PC-3 (cell line): ENCODE data around the gene GAS2L1. TPM values are rescaled to one million over a fixed set of nuclear protein-coding genes. Genes with fewer than 3 reads are reported as not detected.

Experiments used
- ATAC-seq: fragments of 200-7000 bp; cut with Tn5 transposase; 2 replicates; pipeline ENCODE4 v1.9.1; 2020; ENCODE audit warnings: mild to moderate bottlenecking, moderate library complexity
- BruUV-seq: library from RNA; stranded (reverse); fragments of 400-500 nt; replicated peaks from 2 replicates; lab custom pipeline; 2021; lab: Mats Ljungman, UMichigan
- CTCF ChIA-PET: fragments of 300-600 bp; sonication (Branson Sonifier 250); formaldehyde crosslinking; loops from one replicate; lab custom pipeline; 2022; ENCODE audit warnings: antibody characterized with exemption; lab: Charles Lee
- POLR2A ChIA-PET: fragments of 300-600 bp; sonication (Branson Sonifier 250); formaldehyde crosslinking; loops from one replicate; lab custom pipeline; 2022; ENCODE audit warnings: antibody characterized with exemption; ENCODE audit not compliant: unreplicated experiment; lab: Charles Lee
- DNase-seq: peaks from one replicate; pipeline ENCODE4 v3.0.0-alpha.2; 2015
- H2AFZ ChIP-seq: fragments of 300-600 bp; sonication (generic); 2 replicates; pipeline ENCODE4 v1.6.0; 2016; ENCODE audit warnings: antibody characterized with exemption, low read length
- H3F3A ChIP-seq: fragments of 300-600 bp; sonication (generic); one replicate; pipeline ENCODE4 v1.6.0; 2017; ENCODE audit warnings: antibody characterized with exemption, low read length, control low read depth, mild to moderate bottlenecking; ENCODE audit not compliant: unreplicated experiment
- H3K27ac ChIP-seq: fragments of 300-600 bp; sonication (generic); 2 replicates; pipeline ENCODE4 v1.5.1; 2016; ENCODE audit warnings: mild to moderate bottlenecking, low read length
- H3K27me3 ChIP-seq: fragments of 300-600 bp; sonication (generic); 2 replicates; pipeline ENCODE4 v1.6.1; 2016; ENCODE audit warnings: low read length, mixed read lengths
- H3K36me3 ChIP-seq: fragments of 300-600 bp; sonication (generic); 2 replicates; pipeline ENCODE4 v1.6.1; 2016; ENCODE audit warnings: low read depth, mixed run types, low read length, mixed read lengths
- H3K4me1 ChIP-seq: fragments of 300-600 bp; sonication (generic); 2 replicates; pipeline ENCODE4 v1.5.1; 2016; ENCODE audit warnings: low read length; ENCODE audit not compliant: insufficient read depth
- H3K4me2 ChIP-seq: fragments of 300-600 bp; sonication (generic); 2 replicates; pipeline ENCODE4 v1.6.0; 2016; ENCODE audit warnings: low read length
- H3K4me3 ChIP-seq: fragments of 300-600 bp; sonication (generic); 2 replicates; pipeline ENCODE4 v1.5.1; 2016; ENCODE audit warnings: mild to moderate bottlenecking, low read length, mixed read lengths
- H3K79me2 ChIP-seq: fragments of 300-600 bp; sonication (generic); 2 replicates; pipeline ENCODE4 v1.6.1; 2017; ENCODE audit warnings: low read length, mixed read lengths
- H3K9ac ChIP-seq: fragments of 300-600 bp; sonication (generic); 2 replicates; pipeline ENCODE4 v1.6.0; 2016; ENCODE audit warnings: mild to moderate bottlenecking, low read length
- H3K9me2 ChIP-seq: fragments of 300-600 bp; sonication (generic); replicated peaks from 2 replicates; pipeline ENCODE4 v1.6.1; 2016; ENCODE audit warnings: mixed run types, low read length, mixed read lengths
- H3K9me3 ChIP-seq: fragments of 300-600 bp; sonication (generic); 2 replicates; pipeline ENCODE4 v1.6.1; 2016; ENCODE audit warnings: low read length, mixed read lengths
- H4K20me1 ChIP-seq: fragments of 300-600 bp; sonication (generic); 2 replicates; pipeline ENCODE4 v1.6.1; 2016; ENCODE audit warnings: low read length, mixed read lengths
- CTCF ChIP-seq: fragments of 300-600 bp; sonication (generic); conservative IDR thresholded peaks from 2 replicates; pipeline ENCODE4 v1.5.1; 2017; ENCODE audit warnings: antibody characterized with exemption, low read depth, mild to moderate bottlenecking, low read length
- EZH2 ChIP-seq: fragments of 300-600 bp; sonication (generic); IDR thresholded peaks from one replicate; pipeline ENCODE4 v1.6.1; 2017; ENCODE audit warnings: antibody characterized with exemption, mild to moderate bottlenecking, low read length; ENCODE audit not compliant: unreplicated experiment
- EZH2phosphoT487 ChIP-seq: fragments of 300-600 bp; sonication (generic); IDR thresholded peaks from 2 replicates; pipeline ENCODE4 v1.6.1; 2018; ENCODE audit warnings: mild to moderate bottlenecking, antibody characterized with exemption, low read length, borderline replicate concordance
- intact Hi-C: fragments of 100-400 bp; cut with micrococcal nuclease; formaldehyde crosslinking; loops from 2 replicates; pipeline ENCODE4 v1.9.0; 2023
- total RNA-seq: library from RNA; depleted of rRNA; stranded (reverse); fragments of >200 nt; gene quantifications from 2 replicates; pipeline ENCODE4 v1.2.3, GENCODE V29; 2014

GAS2L1 gene
- total RNA-seq, 1 experiment from 2014 or later: 58.4 TPM

- DNase-seq (no peak), ATAC-seq (no peak)
- peaks cover 22% of the 10 kb centered on the region for H3K79me2 ChIP-seq
- H3K27me3 ChIP-seq: peaks cover 5% of the 10 kb centered on the region; the same call in 1 of the 2 replicates
- H3K4me2 ChIP-seq: no peak overlapping the region
- no peaks in the 10 kb centered on the region for H3K9me2 ChIP-seq
- H4K20me1 ChIP-seq: no peaks in the 10 kb centered on the region
- no peak overlapping the region for H2AFZ ChIP-seq
- intact Hi-C loops: no loop called here
- no peaks in the 10 kb centered on the region for H3K36me3 ChIP-seq
- no peak overlapping the region for H3K27ac ChIP-seq
- TF ChIP-seq EZH2: no peak
- no peak for TF ChIP-seq EZH2phosphoT487
- peak; percentile 51 for TF ChIP-seq CTCF
- no TSS peak for BruUV-seq
- ChIA-PET CTCF (interaction anchor here (0.7 kb wide), 1 partner anchor 9 kb away, joined by 3 read pairs; no protein-coding TSS in a partner anchor), POLR2A (no interaction called here)
- no peak overlapping the region for H3K4me3 ChIP-seq
- H3K9me3 ChIP-seq: no peaks in the 10 kb centered on the region
- no peak overlapping the region for H3K9ac ChIP-seq
- H3F3A ChIP-seq: no peaks in the 10 kb centered on the region
- H3K4me1 ChIP-seq: peaks cover 35% of the 10 kb centered on the region
Measured at GRCh38 chr22:29313126-29313575, 6.7 kb downstream of the GAS2L1 start.

- peaks cover 5% of the 10 kb centered on the region; the same call in 1 of the 2 replicates for H3K27me3 ChIP-seq
- no peak overlapping the region for H3K4me3 ChIP-seq
- ChIA-PET POLR2A (no interaction called here), CTCF (no interaction called here)
- DNase-seq (no peak), ATAC-seq (no peak)
- H3K4me1 ChIP-seq: peaks cover 29% of the 10 kb centered on the region
- no peaks in the 10 kb centered on the region for H3K9me3 ChIP-seq
- no peaks in the 10 kb centered on the region for H3K36me3 ChIP-seq
- no peak overlapping the region for H2AFZ ChIP-seq
- TF ChIP-seq CTCF (no peak), EZH2phosphoT487 (no peak), EZH2 (no peak)
- H3K79me2 ChIP-seq: peaks cover 15% of the 10 kb centered on the region
- no peaks in the 10 kb centered on the region for H4K20me1 ChIP-seq
- intact Hi-C loops: no loop called here
- H3K9me2 ChIP-seq: no peaks in the 10 kb centered on the region
- no peaks in the 10 kb centered on the region for H3F3A ChIP-seq
- H3K27ac ChIP-seq: no peak overlapping the region
- BruUV-seq: no TSS peak
- H3K9ac ChIP-seq: no peak overlapping the region
- H3K4me2 ChIP-seq: peak overlapping the region; percentile 74; the same call in 1 of the 2 replicates
Measured at GRCh38 chr22:29313576-29314466, 7.4 kb downstream of the GAS2L1 start.
